Measurements from ENCODE around the gene CLPSL1.
A peak's percentile ranks its signal among the peaks of the same experiment; 100 is the strongest.

The CLPSL1 gene

DNA sequence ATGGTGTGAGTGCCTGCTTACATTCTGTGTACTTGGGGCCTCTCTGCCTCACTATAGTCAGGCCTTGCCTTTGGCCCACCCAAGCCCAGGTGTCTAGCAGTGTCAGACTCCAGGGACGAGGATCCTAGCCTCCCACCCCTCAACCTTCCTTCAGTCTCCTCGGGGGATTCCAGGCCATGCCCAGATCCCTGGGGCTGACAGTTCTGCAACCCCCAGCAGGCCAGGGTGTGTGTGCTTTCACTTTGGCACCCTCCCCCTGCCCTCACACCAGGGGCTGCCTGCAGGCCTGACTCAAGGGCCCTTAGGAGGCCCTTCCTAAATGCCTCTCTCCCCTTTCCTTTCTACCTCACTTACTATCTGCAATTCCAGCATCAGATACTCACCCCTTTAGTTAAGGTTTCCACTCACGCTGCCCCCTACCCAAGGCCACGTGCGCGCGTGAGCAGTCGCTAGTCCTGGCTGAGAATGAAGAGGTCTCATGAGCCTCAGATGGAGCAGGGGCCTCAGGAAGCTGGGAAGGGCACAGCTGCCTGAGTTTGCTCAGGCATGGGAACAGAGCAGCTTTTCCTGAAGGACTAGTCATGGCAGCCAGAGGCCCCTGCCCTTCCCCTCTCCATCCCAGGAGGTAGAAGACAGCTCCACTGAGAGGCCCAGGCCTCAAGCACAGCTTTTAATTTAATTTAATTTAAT lies 17.2 kb downstream of the CLPSL1 start:
- DNase-seq: no peak

DNA sequence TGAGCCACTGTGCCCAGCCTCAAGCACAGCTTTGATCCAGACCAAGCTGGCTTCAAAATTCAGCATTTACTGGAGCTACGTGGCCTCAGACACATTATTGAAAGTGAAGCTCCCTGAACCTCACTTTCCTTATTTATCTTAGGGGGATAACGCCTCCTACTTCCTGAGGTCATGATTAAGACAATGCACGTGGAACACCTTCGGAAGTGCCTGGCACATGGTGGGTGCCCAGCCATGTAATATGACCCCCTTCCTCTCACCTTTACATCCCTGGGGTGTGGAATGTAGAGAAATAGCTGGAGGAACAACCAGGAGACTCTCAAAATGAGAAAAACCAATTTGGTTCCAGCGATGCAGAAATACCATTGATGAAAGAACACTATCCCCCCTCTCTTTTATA lies 17.9 kb downstream of the CLPSL1 start:
- no peak for DNase-seq

DNA sequence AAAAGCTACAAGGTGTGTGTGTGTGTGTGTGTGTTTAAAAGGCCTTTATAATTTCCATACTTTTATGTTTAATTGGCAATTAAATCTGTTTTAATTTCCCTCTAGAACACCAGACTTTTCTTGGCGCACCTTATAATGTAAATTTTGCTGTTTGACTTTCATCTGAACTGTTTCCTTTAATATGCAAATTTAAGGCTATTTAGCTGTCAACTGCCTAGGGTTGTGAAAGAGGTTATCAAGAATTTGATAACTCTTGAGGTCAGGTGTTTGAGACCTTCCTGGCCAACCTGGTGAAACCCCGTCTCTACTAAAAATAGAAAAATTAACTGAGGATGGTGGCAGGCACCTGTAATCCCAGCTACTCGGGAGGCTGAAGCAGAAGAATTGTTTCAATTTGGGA lies 20.3 kb downstream of the CLPSL1 start:
- no peak for DNase-seq

DNA sequence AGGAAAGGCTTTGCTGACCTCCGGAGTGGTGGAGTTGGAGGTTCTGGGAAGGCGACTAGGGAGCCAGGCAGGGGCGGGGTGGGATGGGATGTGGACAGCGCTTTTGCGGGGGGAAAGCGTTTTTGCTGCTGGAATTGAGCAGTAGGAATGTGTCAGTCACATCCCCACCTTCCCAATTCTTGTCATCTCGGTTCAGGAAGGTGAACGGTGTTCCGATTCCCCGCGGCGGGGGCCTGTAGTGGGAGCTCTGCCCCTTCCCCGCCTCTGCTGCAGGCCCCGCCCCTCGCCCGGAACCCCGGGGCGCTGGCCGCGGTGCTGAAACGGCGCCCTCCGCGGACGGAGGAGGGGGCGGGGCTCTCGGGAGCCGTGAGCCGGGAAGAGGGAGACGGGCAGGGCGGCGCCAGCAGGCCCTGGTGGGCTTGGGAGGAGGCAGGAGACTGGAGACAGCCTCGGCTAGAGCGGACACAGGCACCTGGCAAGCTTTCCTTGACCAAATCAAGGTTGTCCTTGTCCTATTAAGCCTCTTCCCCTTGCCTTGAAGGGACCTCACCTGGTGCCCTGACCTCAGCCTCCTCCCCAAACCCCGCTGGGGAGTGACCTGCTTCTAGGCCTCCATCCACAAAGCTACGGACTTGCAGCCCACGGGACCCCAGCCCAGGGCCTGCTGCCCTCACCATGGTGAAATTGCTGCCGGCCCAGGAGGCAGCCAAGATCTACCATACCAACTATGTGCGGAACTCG lies 24.3 kb downstream of the CLPSL1 start, which contains the start of gene LHFPL5:
Gene LHFPL5, plus strand, starts transcription at position 357 of the 741 bp plus-strand sequence. Its CDS starts 319 bp downstream, at position 676.
- DNase-seq: no peak

DNA sequence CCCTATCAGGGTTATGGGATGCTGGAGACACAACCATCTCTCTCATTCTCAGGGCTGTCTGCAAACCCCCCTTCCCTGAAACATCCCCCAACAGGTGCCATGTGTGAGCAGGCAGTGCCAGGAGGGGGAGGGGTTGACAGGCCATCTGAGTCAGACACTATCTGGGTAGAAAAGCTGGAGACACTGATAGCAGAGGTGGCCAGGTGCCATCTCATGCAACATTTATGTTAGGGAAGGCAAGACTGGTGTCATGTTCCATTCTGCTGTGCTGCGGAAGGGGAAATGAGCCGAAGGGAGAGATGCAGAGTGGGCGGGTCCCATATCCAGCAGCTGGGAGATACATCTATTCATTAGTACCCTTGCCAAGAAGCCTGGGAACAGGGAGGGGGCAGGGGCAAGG lies 27.9 kb downstream of the CLPSL1 start:
- DNase-seq: no peak

DNA sequence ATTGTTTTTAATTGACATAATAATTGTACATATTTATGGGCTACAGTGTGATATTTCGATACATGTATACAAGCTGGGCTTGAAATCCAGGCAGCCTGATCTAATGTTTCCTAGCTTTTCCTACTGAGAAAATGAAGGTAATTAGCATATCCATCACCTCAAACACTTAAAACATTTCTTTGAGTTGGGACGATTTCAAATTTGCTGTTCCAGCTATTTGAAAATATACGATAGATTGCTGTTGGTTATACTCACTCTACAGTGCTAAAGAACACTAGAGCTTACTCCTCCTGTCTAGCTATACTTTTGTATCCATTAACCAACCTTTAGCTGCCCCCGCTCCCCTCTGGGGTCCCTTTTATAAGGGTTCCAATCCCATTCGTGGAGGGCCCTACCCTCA lies 29.0 kb downstream of the CLPSL1 start:
- DNase-seq: no peak

DNA sequence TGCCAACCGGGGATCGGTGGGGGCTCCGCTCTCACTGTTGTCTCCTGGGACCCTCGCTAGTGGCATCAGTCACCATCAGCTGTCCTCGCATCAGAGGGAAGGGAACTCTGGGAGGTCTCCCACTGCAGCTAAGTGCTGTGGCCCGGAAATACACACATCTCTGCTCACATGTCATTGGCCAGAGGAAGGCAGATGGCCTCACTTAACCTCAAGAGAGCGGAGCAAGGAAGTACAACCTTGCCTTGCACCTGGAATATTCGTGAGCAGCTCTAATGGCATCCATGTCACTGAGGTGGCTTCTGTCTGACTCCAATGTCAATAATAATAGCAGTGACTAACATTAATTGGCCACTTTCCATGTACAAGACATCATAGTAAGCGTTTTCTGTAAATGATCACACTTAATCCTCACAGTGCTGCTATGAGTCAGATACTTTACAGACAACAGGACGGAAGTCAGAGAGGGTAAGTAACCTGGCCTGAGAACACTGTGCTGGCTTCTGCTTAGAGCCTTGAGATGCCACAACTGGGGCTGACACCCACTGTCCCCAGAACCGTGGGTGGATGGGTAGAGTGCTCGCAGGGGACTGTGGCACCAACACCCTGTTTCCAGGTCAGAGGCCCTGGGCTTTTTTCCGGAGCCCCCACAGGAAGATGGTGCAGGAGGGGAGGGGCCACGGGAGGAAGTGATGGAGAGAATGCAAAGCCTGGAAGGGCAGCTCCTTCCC lies 30.3 kb downstream of the CLPSL1 start:
- no peak for DNase-seq

DNA sequence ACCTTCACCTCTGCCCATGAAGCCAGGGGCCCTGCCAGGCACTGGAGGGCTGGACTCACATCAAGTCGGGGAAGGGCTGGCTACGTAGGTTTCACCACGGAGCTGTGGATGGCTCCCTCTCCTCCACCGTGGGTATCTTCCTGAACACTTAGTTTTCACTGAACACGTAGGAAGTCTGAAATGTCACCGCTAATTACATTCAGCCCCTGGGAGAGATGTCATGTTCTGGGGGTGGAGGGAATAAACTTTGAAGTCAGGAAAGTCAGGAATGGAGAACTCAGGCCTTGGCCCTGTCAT lies 30.8 kb downstream of the CLPSL1 start:
- no peak for DNase-seq

DNA sequence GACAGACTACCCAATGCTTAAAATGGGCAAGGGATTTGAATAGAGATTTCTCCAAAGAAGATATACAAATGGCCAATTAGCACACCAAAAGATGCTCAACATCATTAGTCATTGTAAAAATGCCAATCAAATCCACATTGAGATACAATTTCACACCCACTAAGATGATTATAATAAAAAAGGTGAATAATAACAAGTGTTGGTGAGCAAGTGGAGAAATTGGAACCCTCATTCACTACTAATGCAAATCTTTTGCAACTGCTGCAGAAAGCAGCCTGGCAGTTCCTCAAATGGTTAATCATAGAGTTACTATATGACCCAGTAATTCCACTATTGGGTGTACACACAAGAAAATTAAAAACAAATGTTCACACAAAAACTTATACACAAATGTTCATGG lies 36.7 kb downstream of the CLPSL1 start:
- DNase-seq: no peak

DNA sequence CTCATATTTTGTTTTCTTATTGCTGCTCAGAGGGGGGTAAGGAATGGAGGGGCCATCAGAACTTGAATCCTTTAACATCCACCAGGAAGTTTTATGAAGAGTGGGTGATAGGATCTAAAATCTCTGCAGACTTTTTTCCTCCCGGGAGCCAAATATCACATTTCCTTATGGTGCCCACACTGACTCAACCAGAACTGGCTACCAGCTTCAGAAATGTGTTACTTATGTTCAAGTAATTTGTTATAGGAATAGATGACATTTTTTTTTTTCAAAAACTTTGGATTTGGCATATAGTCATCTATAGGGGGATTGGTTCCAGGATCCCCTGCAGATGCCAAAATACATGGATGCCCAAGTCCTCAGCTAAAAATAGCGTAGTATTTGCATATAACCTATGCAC lies 42.8 kb downstream of the CLPSL1 start:
- DNase-seq: no peak

DNA sequence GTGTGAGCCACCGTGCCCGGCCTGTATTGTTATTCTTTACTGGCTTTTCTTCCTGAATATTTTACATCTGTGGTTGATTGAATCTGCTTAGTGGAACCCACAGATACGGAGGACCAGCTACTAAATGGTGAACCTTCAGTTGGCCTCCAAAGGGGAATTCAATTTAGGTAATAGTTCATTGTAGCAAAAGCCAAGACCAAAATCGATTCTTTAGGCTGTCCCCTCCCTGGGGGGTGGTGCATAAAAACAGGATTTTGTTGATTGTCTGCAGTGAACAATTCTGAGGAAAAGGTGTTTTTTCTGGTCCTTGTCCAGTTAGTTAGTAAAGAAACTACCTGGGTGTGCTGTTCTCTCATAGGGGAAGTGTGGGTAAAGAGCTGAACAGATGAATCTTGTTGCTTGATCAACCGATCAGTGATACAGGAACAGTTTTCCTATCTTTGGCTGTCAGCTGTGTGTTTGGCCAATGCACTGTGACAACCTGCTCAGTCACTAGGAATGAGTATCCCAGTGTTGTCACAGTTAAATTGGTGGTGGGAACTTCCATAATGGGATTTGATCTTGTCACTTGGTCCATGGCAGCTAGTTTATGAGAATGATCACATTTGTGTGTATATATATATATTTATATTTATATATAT lies 43.9 kb downstream of the CLPSL1 start:
- DNase-seq: no peak

DNA sequence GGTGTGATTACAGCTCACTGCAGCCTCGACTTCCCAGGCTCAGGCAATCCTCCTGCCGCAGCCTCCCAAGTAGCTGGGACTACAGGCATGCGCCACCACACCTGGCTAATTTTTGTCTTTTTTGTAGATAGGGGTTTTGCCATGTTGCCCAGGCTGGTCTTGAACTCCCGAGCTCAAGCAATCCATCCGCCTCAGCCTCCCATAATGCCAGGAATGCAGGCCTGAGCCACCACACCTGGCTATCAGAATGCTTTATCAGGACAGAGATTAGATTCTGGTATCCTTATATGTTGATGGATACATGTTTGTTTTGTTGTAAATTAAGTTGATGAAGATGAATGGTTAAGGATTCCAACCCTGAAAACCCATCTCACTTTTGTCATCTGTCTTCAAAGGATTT lies 48.5 kb downstream of the CLPSL1 start:
- no peak for DNase-seq

DNA sequence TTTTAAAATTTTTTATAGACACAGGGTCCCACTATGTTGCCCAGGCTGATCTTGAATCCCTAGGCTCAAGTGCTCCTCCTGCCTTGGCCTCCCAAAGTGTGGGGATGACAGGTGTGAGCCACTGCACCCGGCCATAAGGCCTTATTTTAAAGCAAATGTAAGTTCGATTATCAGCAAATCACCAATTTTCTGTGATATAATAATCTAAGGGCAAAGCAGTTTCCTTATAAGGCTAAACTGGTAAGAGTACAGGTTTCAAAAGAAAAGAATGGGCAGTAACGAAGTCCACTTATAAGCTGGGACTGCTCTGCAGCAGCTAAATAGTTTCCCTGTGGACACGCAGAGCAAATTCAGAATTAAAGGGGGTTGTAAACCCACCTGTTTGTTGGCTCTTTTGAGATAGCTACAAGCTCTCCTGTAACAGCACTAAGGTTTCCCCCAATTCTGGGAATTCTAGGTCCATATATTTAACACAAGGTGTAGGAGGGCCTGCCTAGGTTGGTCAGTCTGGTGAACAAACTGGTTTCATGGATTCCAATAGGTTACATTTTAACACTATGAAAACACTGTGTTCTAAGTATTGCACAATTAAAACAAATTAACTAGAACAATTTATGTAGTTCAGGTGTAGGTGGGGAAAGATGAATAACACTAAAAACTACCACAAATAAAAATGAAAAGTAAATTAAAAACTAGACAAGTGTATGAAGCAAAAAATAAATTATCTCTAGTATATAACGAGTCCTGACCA lies 50.6 kb downstream of the CLPSL1 start:
- DNase-seq: no peak

DNA sequence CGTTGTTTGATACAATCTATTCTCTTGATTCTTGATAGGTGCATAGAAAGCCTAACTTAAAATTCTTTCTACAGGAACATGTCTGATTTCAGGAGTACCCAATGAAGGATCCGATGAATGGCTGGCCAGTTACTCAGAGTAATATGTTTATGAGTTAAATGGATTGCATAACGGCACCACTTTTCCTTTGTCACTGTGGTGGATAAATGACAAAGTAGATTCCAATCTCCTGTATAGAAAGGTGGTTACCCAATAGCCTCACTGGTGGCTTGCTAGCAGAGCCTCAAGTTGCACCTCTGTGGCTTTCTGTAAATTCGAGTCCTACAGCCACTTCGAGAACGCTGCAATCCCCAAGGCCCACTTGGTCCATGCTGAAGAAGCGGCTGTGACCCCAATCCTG lies 52.7 kb downstream of the CLPSL1 start:
- DNase-seq: peak; percentile 44

Data from inflammatory macrophage treated with lipopolysaccharide for 4 hours (primary cell).